GM21786 (cell line): ENCODE results near the gene DEAF1.

ENCODE experiments used
- ATAC-seq: cut with Tn5 transposase; IDR thresholded peaks from one replicate; pipeline ENCODE4 v1.9.1; 2021; ENCODE audit not compliant: unreplicated experiment

Gene DEAF1

DNA sequence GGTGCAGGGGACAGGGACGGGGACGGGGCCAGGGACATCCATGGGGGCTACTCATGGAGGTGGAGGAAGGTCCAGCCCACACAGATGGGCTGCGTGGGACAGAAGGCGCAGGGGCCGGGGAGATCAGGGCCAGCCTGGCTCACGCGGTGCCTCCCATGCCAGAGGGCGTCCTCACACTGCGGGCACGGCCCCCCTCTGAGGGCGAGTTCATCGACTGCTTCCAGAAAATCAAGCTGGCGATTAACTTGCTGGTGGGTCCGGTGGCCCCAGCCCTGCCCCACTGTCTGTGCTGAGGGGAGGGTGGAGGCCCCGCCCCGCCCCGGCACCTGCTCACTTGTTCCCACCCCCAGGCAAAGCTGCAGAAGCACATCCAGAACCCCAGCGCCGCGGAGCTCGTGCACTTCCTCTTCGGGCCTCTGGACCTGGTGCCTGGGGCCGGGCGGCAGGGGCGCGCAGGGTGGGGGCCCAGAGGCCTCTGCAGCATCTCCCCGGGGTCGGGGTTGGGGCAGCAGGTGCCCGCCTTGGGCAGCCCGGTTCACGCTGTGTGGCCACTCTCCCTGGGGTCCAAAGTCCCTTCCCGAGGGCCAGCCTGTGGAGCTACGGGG is 26.8 kb upstream of the DEAF1 start:
- no peak for ATAC-seq

DNA sequence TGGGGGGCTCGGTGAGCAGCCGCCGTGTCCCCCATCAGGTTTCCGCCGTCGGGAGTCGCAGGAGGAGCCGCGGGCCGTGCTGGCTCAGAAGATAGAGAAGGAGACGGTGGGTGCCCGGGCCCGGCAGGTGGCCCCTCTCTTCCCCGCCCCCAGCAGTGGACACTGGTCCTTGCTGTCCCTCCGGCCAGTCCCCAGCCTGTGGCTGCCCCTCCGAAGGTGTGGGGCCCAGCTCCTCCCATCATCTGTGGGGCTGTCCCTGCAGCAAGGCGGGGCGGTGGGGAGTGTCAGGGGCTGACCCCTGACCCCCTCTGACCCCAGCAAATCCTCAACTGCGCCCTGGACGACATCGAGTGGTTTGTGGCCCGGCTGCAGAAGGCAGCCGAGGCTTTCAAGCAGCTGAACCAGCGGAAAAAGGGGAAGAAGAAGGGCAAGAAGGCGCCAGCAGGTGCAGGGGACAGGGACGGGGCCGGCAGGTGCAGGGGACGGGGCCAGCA is 26.3 kb upstream of the DEAF1 start:
- ATAC-seq, result no peak

DNA sequence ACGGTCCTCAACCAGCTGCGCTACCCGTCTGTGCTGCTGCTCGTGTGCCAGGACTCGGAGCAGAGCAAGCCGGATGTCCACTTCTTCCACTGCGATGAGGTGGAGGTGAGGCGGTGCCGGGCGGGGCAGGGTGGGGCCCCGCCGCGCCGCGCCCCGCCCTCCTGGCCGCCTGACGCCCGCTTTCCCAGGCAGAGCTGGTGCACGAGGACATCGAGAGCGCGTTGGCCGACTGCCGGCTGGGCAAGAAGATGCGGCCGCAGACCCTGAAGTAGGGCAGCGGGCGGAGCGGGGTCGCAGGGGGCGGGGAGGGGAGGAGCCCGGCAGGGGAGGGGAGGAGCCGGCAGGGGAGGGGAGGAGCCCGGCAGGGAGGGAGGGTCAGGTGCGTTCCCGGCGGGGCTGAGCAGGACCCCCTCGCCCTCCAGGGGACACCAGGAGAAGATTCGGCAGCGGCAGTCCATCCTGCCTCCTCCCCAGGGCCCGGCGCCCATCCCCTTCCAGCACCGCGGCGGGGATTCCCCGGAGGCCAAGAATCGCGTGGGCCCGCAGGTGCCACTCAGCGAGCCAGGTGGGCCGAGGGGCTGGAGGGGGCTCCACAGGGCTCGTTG is 25.7 kb upstream of the DEAF1 start:
- no peak for ATAC-seq

DNA sequence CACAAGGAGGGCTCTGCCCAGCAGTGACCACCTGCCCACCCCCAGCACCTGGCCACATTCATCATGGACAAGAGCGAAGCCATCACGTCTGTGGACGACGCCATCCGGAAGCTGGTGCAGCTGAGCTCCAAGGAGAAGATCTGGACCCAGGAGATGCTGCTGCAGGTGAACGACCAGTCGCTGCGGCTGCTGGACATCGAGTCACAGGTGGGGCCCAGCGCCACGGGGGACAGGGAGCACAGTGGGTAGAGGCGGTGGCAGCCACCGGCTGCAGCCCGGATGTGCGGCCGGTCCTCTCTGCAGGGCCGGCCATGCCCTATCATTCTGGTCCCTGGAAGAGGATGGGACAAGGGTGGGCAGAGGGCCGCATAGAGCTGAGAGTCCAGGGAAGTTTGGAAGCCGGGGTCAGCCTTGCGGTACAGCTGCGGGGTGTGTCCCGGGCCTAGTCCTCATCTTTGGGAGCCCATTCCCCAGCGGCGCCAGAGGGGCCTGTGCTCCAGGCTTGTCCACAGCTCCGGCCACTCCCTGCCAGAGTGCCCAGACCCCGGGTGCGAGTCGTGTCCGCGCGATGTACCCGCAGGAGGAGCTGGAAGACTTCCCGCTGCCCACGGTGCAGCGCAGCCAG is 25.1 kb upstream of the DEAF1 start:
- no peak for ATAC-seq

DNA sequence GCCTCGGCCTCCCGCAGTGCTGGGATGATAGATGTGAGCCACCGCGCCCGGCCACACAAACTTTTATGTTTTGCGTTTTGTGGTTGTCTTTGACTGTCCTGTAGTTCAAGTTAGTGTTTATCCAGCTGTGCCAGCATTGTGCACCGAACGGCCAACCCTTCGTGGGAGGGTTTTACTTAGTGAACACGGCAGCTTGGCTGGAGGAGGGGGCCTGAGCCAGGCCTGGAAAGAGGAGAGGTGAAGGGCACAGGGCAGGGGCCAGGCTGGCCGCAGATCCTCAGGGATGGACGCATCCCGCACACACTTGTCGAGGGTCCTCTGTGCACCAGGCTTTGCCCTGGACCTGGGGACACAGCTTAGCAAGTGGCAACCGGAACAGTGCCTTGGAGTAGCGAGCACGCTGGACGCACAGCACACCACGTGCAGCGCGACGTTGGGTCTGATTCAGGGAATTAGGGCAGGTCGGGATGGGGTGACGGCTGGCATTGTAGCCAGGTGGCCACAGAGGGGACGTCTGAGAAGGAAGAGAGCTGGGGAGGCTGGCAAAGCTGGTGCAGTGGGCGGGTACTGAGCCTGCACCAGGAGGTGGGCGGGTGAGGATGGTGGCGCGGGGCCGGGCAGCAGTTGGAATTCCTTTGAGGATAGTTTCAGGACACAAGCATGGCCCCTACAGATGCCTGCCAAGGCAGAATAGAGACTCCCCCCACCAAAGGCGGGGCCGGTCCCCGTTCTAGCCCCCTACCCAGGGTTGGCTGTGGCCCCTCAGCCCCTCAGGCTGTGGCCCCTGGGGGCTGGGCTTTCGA is 24.4 kb upstream of the DEAF1 start:
- ATAC-seq, result no peak

DNA sequence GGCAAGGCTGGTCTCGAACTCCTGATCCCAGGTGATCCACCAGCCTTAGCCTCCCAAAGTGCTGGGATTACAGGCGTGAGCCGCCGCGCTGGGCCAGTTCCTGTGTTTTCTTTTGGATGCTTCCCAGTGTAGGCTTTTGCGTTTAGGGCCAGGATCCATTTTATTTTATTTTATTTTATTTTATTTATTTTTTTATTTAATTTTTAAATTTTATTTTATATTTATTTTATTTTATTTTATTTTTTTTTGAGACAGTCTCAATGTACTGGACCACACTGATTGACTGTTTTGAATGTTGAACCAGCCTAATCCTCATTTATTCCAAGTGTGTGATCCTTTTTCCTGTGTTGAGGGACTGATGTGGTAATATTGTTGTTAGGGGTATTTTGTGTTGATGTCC is 19.4 kb upstream of the DEAF1 start:
- ATAC-seq, result no peak

DNA sequence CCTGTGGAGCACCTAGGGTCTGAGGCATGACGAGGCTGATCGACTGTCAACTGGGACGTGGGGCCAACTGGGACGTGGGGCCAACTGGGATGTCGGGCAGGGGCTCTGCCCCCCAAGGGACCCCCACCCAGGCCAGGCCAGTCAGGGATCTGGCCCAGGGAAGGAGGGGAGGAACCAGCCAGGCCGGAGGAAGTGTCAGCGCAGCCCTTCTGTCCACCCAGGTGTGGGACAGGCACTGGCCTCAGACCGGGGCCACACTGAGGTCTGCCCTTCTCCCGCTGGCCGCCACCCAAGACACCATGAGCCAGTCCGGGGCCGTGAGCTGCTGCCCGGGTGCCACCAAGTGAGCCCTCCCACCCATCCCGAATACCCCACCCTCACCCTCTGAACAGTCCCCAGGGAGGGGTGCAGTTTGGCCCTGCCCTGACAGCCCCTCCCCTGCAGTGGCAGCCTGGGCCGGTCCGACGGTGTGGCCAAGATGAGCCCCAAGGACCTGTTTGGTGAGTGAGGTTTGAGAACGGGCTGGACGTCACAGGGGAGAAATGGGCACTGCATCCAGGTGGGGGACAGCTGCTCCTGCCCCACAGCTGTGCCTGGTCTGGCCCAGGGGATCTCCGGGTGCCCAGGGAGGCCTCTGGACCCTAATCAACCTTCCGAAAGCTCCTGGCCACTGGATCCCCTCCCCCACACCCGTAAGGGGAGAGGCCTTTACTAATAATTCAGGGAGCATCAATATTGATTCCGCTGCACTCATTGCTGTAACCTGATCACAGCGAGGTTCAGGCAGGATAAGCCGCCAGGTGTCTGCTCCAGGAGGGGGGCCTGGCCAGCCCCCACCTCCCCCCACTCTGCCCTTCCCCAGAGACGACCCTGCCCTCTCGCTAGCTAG is 14.3 kb upstream of the DEAF1 start:
- ATAC-seq, result no peak

DNA sequence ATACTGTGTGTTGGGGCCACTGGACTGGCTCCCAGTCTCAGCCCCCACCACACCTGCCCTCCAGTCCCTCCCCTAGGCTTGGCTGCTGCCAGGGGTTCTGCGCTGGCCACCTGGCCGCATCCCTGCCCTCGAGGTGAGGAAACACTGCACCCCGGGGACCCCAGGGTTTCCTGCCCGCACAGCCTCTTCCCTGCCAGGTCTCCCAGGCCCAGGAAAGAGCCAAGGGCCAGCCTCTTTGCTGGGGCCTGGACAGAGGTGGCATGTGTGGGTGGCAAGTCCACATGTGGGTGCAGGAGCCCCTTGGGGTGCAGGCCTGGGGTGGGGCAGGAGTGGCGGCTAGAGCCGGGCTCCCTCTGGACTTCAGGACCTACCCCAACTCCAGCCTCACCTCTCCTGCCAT is 13.5 kb upstream of the DEAF1 start:
- ATAC-seq, result no peak

DNA sequence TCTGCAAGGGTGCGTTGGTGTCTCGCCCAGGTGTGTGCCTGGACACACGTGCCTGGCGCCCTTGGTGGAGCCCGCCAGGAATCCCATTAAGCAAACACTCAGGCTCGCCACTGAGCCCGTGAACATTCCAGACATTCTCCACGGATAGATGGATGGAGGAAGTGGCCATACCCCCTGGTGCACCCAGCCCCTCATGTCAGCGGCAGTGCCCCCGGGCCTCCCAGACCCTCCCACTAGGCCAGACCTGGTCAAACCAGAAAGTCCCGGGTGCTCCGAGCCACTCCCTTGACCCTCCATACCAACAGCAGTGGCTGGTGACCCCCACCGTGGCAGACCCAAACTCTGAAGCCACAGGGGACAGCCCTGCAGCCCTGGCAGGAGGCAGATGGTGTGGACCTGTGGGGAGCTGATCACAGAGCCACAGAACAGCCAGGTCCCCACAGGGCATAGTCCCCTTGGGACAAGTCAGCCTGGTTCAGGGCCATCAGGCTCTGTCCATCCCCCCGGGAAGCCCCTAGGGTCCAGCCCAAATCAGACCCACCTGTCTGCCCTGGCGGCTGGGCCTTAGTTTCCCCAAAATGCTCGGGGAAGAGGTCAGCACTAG is 12.9 kb upstream of the DEAF1 start:
- no peak for ATAC-seq

DNA sequence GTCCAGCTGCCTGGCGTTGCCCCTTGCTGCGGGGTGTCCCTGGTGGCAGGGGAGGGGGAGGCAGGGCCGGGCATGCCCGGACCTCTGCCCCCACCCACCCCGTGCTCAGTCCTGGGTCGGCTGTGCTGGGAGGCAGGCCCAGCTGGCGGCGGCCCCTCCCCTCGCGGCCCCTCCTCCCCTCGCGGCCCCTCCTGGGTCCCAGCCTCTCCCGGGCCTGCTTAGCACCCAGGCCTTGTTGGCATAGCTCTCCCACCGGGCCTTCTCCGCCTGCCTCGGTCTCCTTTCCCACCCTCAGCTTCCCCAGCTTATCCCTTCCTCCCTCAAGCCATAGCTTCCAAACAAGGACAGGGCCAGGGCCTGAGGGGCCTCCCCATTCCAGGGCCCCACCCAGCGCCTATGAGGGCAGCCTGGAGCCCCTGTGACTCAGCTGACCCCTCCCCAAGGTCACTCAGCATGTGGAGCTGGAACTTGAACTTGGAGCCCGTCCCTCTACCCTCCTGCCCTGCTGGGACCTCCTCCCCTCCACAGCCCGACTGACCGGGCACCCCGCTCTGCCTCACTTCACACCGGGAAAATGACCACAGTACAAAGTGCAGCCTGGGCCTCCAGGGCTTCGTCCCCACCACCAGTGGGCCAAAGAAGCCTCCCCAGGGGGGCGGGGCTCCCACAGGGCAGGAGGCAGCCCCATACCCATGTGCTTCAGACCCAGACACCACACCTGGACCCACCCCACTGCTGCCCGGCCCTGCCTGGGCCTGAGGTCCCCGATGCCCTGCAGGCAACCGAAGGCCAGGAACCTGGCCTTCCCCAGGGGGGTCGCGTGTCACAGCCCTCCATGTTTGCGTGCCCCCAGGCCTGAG is 12.2 kb upstream of the DEAF1 start:
- ATAC-seq, result no peak

DNA sequence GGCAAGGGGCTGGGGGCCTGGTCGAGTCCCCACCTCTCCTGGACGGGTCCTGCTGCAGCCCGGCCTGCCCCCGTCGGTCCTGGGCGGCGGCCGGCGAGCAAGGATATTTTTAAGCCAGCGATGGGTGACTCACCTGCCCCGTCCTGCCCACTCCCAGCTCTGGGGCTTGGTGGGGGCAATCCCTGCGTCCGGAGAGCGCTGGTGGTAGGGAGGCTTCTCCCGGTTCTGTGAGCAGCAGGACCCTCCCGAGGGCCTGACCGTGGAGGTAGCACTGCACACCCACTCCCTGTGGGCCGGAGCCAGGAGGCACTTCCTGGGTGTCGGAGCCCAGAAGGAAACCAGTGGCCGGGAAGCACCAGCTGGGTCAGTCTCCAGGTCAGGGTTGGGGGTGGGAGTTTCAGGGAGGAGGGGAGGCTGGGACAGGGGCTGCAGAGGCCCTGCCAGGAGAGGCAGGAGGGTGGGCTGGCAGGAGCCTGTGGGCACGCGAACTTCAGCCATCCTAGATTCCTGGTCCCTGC is 11.5 kb upstream of the DEAF1 start:
- no peak for ATAC-seq

DNA sequence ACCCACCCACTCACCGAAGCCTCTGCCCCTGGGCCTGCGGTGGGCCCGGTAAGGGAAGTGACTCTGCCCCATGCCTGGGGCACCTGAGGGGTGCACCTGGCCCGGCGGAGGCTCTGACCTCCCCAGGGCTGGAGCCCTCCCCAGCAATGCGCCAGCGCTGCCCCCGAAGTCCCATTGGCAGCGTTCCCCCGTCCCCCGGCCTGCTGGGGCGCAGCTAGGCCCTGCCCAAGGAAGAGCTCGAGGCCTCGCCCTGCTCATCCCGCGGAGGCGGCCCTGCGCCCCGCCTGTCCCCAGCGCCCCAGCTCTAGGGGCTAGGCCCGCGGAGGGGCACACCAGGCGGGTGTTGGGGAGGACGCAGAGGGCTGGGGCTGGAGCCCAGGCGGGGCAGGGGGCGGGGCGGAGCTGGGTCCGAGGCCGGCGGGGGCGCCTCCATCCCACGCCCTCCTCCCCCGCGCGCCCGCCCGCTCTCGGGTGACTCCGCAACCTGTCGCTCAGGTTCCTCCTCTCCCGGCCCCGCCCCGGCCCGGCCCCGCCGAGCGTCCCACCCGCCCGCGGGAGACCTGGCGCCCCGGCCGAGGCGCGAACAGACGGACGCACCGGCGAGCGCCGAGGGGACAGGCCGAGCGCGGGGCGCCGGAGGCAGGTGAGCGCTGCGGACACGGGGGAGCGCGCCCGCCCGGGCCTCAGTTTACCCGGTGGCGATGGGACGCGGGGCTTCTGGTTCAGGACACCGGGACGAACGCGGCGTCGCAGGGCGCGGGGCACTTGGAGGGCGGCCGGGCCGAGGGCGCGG is 10.8 kb upstream of the DEAF1 start, which contains the start of gene EPS8L2:
Gene EPS8L2 (plus strand): TSS at position 586 of the 793 bp plus-strand sequence. CDS start 3,177 bp downstream, outside the sequence.
- ATAC-seq, result no peak

DNA sequence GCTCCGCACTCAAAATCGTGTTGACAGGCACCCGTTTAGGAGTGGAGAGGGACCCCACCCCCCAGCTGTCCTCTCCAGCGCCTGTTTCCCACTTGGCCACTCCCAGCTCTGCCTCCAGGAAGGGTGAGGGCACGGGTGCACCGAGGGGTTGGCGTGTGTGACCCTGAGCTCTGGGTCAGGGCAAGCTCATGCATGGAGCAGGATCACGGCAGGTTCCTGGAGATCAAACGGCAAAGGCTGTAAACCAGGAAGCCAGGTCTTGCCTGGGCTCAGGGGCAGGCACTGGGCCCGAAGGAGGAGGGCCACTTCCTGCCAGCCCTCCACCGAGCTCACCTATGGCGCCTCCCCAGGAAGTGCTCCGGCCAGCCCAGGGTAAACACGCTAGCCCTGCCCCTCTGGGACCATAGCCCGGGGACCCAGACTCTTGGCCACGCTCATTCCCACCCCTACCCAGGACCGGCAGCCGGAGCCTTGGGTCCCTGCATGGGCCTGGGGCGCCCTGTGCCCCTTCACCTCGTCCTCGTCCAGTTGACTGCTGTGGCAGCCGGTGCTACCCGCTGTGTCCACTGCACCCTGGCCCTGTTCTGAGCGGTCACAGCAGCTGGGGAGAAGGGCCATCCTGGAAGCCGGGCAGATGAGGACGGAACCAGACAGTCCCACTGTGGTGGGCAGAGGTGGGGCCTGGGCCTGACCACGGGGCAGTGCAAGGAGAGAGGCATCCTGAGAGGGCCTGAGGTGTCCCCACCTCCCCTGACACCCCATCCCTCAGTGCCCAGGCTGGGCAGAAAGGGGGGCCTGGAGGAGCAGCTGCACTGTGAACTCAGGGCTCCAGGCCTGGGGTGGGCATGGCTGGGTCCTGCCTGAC is 10.0 kb upstream of the DEAF1 start:
- ATAC-seq, result no peak

DNA sequence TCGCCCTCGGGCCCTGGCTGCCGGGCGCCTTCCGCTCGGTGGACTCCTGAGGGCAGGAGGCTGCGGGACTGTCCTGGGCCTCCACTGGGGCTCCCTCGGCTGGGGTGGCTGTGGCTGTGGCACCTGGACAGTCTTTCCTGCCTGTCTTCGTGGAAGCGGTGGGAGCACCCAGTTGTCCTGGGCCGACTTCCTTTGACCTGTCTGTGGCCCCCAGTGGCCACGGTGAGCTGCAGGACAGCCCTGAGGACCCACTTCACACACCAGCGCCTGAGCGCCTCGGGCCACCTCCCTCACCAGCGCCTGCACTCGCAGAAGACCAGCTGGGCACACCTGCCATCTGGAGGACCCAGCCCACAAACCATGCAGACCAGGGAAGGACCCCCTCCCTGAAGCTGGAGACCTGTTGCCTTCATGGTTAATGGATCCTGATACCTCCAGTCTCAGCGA is 9.2 kb upstream of the DEAF1 start:
- no peak for ATAC-seq

DNA sequence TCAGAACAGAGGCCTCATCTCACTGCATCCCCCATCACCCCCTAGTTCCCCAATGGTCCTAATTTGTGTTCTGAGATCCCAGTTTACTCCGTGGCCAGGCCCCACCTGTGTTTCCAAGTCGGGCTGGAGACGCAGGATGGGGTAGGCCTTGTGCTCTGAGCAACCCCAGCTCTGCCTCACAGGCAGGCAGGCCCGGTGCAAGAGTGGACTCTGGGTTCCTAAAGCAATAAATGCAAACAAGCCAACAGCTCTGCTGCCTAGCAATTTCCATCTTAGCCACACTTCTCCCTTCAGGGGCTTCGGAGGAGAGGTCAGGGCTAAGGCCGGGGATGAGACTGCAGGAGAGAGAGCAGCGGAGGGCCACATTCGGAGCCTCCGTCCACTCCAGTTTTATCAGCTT is 8.5 kb upstream of the DEAF1 start:
- no peak for ATAC-seq

DNA sequence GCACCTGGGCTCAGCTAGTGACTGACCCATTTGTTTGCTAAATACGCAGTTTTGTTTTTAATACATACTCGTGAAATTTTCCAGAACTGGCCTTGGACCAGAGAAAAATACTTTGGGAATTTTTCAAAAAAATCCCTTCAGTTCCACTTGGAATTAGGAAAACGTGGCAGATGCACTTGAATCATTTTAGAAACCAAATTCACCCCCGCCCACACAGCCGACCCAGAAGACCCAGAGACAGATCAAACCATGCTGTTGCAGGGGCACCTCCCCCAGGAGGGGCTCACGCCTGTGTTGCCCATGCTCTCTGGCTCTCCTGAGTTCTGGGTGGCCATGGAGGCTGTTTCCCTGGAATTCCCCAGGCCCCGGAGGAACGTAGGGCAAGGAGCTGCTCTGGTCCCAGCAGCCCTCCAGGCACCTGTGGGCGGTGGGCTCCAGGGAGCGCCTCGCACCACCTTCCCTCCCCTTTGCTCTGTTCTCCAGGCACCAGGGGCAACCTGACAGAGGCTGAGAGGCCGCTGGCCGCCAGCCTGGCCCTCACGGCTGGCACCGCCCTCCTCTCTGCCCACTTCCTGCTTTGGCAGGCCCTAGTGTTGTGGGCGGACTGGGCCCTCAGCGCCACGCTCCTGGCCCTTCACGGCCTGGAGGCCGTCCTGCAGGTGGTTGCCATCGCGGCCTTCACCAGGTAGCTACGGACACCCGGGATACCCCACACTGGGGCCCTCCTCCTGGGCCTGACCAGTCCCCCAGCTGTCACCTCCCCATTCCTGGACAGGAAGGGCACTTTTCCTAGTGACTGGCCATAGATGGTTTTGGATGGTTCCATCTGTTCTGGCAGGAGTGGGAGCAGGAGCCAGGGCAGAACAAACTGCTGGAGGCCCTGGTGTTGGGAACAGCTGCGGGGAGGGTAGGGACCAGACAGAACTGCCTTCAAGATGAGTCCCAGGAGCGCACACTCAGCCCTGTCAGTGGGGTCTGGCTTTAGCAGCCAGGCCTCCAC is 7.7 kb upstream of the DEAF1 start:
- no peak for ATAC-seq
